ENCODE data around the gene CCNDBP1.
"Not testable (repeated sequence)": the region's sequence is repeated elsewhere in the genome, so short reads cannot be mapped to it uniquely, and the experiment has no call there.

Gene CCNDBP1

GRCh38 chr15:43196760-43197548 is 11.8 kb downstream of the CCNDBP1 start:
- Histone ChIP-seq H3K79me2 (ENCODE audit: low read length) (no peaks in the 10 kb centered on the region), H2AFZ (ENCODE audit: low read depth, low read length) (no peak overlapping the region), H3K4me1 (ENCODE audit: low read length) (peaks cover 15% of the 10 kb centered on the region), H3K36me3 (replicated peaks; ENCODE audit: low read depth, low read length) (peaks cover 26% of the 10 kb centered on the region), H4K20me1 (ENCODE audit: insufficient read depth, low read length) (no peaks in the 10 kb centered on the region), H3K9ac (ENCODE audit: low read length) (no peak overlapping the region), H3K9me3 (ENCODE audit: insufficient read depth, low read length) (no peaks in the 10 kb centered on the region), H3K27ac (ENCODE audit: low read length) (no peak overlapping the region), H3K27me3 (ENCODE audit: low read depth, low read length) (no peaks in the 10 kb centered on the region), H3K4me3 (ENCODE audit: low read length) (no peak overlapping the region), H3K4me2 (ENCODE audit: low read length) (no peak overlapping the region)
- TF ChIP-seq CTCF (IDR thresholded peaks at IDR 0.05; ENCODE audit: low read depth, low read length) = no peak
- no peak for TF ChIP-seq EZH2phosphoT487 (IDR thresholded peaks at IDR 0.05; ENCODE audit: low read depth)

- H3K27ac ChIP-seq (ENCODE audit: low read length); H3K4me1 ChIP-seq (ENCODE audit: low read length); H4K20me1 ChIP-seq (ENCODE audit: insufficient read depth, low read length); H3K9ac ChIP-seq (ENCODE audit: low read length); H3K79me2 ChIP-seq (ENCODE audit: low read length); H3K9me3 ChIP-seq (ENCODE audit: insufficient read depth, low read length); H3K4me3 ChIP-seq (ENCODE audit: low read length); H3K27me3 ChIP-seq (ENCODE audit: low read depth, low read length); H3K4me2 ChIP-seq (ENCODE audit: low read length); H2AFZ ChIP-seq (ENCODE audit: low read depth, low read length): not testable (repeated sequence)
- peaks cover 21% of the 10 kb centered on the region for H3K36me3 ChIP-seq (replicated peaks; ENCODE audit: low read depth, low read length)
Measured at GRCh38 chr15:43197773-43198172, 12.6 kb downstream of the CCNDBP1 start.

DNA sequence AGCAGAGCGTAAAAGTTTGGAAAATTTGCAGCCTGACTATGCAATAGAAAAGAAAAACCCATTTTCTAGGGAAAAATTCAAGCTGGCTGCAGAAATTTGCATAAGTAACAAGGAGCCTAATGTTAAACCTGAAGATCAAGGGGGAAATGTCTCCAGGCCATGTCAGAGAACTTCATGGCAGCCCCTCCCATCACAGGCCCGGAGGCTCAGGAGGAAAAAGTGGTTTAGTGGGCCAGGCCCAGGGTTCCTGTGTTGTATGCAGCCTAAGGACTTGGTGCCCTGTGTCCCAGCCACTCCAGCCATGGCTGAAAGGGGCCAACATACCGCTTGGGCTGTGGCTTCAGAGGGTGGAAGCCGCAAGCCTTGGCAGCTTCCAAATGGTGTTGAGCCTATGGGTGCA is 13.4 kb downstream of the CCNDBP1 start:
- not testable (repeated sequence) for H3K27ac ChIP-seq (ENCODE audit: low read length); H3K9me3 ChIP-seq (ENCODE audit: insufficient read depth, low read length); H3K4me3 ChIP-seq (ENCODE audit: low read length); H2AFZ ChIP-seq (ENCODE audit: low read depth, low read length); H4K20me1 ChIP-seq (ENCODE audit: insufficient read depth, low read length); H3K79me2 ChIP-seq (ENCODE audit: low read length); H3K4me2 ChIP-seq (ENCODE audit: low read length); H3K4me1 ChIP-seq (ENCODE audit: low read length); H3K27me3 ChIP-seq (ENCODE audit: low read depth, low read length); H3K9ac ChIP-seq (ENCODE audit: low read length)
- peaks cover 15% of the 10 kb centered on the region for H3K36me3 ChIP-seq (replicated peaks; ENCODE audit: low read depth, low read length)

GRCh38 chr15:43198992-43199391 is 13.8 kb downstream of the CCNDBP1 start:
- Histone ChIP-seq H3K4me2 (ENCODE audit: low read length) (no peak overlapping the region), H3K4me1 (ENCODE audit: low read length) (peaks cover under 1% of the 10 kb centered on the region; the same call in 1 of the 2 replicates), H3K9ac (ENCODE audit: low read length) (no peak overlapping the region), H2AFZ (ENCODE audit: low read depth, low read length) (no peak overlapping the region), H3K9me3 (ENCODE audit: insufficient read depth, low read length) (no peaks in the 10 kb centered on the region), H3K36me3 (replicated peaks; ENCODE audit: low read depth, low read length) (peaks cover 15% of the 10 kb centered on the region), H3K79me2 (ENCODE audit: low read length) (no peaks in the 10 kb centered on the region), H3K27me3 (ENCODE audit: low read depth, low read length) (no peaks in the 10 kb centered on the region), H3K27ac (ENCODE audit: low read length) (no peak overlapping the region), H4K20me1 (ENCODE audit: insufficient read depth, low read length) (no peaks in the 10 kb centered on the region), H3K4me3 (ENCODE audit: low read length) (no peak overlapping the region)
- TF ChIP-seq EZH2phosphoT487 (IDR thresholded peaks at IDR 0.05; ENCODE audit: low read depth) (no peak), CTCF (IDR thresholded peaks at IDR 0.05; ENCODE audit: low read depth, low read length) (no peak)

- H3K9ac ChIP-seq (ENCODE audit: low read length) = no peak overlapping the region
- H3K4me3 ChIP-seq (ENCODE audit: low read length) = no peak overlapping the region
- no peaks in the 10 kb centered on the region for H3K9me3 ChIP-seq (ENCODE audit: insufficient read depth, low read length)
- no peak overlapping the region for H3K27ac ChIP-seq (ENCODE audit: low read length)
- no peak overlapping the region for H2AFZ ChIP-seq (ENCODE audit: low read depth, low read length)
- no peak overlapping the region for H3K4me2 ChIP-seq (ENCODE audit: low read length)
- TF ChIP-seq EZH2phosphoT487 (IDR thresholded peaks at IDR 0.05; ENCODE audit: low read depth) = no peak
- no peaks in the 10 kb centered on the region for H4K20me1 ChIP-seq (ENCODE audit: insufficient read depth, low read length)
- peaks cover 3% of the 10 kb centered on the region; the same call in 1 of the 2 replicates for H3K4me1 ChIP-seq (ENCODE audit: low read length)
- H3K79me2 ChIP-seq (ENCODE audit: low read length) = no peaks in the 10 kb centered on the region
- no peaks in the 10 kb centered on the region for H3K27me3 ChIP-seq (ENCODE audit: low read depth, low read length)
- peaks cover 6% of the 10 kb centered on the region for H3K36me3 ChIP-seq (replicated peaks; ENCODE audit: low read depth, low read length)
Measured at GRCh38 chr15:43199945-43200488, 14.8 kb downstream of the CCNDBP1 start.

Measured in OCI-LY3 (cell line).